DMS53 treated with DMSO at 0.1 percent for 48 hours (cell line): ENCODE results near the gene ADRA2B.

Experiments used
- DNase-seq: peaks from one replicate; lab custom pipeline; 2025; ENCODE audit not compliant: unreplicated experiment; lab: John Stamatoyannopoulos, UW

ADRA2B gene

DNA sequence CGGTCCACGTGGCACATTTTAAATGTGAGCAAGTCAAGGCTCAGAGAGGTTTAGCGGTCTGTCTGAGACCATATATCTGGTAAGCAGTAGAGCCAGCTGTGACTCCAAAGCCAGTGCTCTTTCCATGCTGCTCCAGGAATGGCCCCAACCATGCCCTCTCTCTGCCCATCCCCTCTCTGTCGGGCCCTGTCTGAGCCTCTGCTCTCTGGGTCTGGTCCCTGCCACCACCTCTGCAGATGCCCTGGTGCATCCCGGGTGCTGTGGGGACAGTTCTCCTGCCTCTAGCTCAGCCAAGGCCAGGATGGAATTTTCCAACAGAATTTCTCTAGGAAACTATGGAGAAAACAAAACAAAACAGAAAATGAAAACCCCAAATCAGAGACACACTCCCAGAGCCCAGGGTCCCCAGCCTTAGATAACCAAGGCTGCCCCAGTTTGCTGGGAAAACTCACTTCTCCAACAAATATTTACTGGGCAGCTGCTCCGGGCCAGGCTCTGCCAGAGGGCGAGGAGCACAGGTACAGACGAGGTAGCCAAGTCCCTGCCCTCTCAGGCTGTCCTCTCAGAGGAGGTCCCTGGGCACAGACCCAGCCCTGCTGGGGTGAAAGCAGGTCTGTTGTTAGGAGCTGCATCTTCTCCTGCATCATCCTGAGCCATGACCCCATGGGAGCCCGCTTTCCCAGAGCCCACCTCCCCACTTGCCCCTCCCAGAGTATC lies 9.2 kb downstream of the ADRA2B start:
- no peak for DNase-seq

- no peak for DNase-seq
These were observed 10.2 kb downstream of the ADRA2B start for GRCh38 chr2:96105994-96106715.

DNA sequence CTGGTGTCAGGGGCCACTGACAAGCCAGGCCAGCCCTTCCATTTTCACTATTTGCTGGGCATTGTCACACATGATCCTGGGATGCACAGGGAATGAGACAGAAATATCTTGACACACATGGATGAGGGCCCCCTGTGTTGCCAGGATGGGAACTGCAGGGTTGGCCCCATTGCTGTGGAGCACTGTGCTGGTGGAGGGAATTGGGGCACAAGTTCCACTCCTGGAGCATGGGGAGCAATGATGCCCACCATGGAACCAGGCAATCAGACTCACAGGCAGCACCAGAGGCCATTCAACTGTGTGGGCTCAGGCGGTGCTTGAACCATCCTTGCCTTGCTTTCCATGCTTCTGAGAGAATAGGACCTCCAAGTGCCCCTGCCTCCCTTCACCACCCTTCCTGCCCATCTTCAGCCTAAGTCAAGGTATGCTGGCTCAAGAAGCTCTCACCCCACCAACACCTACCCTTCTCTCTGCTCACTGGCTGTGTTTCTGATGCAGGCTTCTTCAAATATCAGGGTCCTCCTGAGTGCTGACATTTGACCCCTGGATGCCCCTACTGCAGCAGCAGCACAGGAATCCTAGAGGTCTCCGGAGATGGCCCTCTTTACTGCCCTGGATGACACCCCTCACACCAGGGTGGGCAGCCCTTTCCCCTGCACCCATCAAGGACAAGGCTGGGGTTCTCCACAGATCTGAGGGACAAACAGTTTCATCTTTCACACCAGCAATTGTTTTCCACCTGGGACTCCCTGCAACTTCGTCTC lies 11.0 kb downstream of the ADRA2B start:
- no peak for DNase-seq

GRCh38 chr2:96104487-96104861 lies 11.9 kb downstream of the ADRA2B start:
- no peak for DNase-seq

DNA sequence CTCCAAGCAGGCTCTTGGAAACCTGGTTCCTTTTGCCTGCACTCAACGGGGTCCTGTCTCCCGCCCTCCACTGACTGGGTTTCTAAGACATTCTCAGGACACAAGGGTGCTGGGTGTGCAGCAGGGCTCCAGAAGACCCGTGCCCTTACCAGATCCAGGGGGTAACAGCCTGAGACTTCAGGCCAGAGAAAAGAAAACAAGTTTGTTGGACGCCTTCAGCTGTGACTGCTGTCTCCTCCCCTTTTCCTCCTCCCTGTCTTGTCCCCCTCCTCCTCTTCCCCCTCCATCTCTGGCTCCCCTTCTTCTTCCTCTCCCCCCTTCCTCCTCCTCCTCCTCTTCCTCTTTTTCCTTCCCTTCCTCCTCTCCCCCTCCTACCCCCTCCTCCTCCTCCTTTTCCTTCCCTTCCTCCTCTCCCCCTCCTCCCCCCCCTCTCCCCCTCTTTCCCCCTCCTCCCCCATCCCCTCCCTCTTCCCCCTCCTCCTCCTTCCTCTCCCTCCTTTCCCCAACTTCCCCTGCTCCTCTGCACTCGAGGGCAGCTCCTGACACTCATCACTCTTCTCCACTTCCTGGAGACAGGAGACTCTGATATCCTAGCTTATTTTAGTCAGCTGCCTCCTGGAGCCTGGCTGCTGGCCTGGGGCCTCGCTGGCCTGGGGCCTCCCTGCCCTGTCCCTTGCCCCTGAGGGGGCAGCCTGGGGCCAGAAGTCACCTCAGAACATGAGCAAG lies 12.4 kb downstream of the ADRA2B start:
- no peak for DNase-seq

DNA sequence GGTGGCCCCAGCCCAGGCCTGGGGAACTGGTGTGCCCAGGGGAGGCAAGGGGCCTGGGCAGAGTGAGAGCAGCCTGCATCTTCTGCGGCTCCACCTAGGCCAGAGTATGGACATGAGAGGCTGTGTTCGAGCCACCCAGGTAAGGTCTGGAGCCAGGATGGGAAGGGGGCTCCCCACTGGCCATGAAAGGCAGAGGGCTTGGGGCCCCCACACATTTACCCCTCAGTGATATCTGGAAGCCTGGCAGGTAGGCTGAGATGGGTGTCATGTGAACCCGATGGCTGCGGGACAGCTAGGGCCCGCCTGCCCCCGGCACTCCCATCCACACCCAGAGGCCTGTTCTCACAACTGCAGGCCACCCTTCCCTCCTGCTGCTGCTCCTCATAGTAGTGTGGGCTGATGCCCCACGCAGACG lies 13.2 kb downstream of the ADRA2B start:
- DNase-seq: no peak

DNA sequence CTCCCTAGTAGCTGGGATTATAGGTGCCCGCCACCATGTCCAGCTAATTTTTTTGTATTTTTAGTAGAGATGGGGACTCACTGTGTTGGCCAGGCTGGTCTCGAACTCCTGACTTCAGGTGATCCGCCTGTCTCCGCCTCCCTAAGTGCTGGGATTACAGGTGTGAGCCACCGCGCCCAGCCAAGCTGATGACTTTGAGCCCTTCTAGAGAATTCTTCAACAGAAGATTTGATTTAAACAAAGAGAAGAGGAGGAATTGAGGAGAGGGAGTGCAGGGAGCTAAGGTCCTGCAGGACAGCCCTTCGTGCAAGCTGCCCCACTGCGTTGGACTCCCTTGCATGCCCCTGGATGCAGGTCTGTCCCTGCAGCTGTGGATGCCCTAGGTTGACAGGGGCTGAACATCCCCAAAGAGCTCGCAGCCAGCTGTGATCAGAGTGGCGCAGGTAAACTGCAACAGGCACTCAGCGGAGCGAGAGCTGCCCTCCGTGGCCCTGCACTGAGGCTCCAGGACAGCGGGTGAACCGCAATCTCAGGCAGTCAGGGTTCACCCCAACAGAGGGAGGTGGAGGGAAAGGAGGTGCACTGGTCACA lies 13.7 kb downstream of the ADRA2B start:
- DNase-seq: no peak

DNA sequence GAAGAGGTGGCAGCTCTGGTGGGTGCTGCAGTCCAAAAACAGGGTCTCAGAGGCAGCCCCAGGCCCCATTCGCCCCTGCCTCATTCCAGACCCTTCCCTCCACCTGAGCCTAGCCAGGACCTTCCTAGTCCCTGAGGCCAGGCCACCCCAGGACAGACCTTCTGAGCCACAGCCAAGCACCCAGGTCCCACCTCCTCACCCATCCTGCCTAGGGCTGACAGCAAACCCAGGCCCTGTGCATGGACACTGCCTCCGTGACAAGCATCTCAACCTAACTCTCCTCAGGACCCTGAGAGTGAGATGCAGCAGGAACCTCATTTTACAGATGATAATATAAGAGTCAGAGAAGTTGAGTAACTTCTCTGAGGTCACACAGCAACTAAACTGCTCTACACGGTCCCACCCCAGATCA lies 15.5 kb downstream of the ADRA2B start:
- DNase-seq: no peak

DNA sequence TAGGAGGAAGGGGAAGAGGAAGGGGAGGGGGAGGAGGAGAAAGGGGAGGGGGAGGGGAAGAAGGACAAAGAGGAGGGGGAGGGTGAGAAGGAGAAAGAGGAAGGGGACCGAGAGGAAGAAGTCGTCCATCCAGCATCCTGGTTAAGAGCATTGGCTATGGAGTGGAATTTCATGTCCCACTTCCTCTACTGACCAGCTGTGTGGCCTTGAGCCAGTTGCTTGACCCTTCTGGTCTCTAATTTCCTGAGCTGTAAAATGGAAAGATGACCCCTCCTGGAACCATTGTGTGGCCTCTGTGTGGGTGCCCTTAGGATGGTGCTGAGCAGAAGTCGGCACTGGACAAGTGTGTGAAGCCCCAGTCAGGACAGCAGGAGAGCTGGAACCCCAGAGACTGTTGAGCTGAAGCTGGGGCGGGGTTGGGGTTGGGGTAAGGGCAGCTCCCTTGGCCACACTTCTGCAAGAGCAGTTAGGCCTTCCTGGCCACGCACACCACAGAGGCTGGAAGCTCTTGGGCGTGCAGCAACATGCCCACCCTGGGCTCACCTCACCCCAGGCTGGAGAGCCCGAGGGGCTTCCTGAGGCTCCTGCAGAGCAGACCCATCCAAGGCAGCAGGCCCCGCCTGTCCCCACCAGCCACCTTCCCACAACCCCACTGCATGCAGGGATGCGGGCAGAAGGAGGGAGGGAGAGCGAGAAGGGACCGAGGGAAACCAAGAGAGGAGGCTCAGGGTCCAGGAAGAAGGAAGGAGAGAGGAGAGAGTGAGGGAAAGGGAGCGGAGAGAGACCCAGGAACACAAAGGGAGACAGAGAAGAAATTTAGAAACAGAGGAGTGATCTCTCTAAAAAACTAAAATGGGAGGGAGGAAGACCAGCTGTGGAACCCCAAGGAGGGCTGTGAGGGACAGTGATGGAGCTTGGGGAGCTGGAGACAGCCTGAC lies 16.2 kb downstream of the ADRA2B start:
- no peak for DNase-seq

DNA sequence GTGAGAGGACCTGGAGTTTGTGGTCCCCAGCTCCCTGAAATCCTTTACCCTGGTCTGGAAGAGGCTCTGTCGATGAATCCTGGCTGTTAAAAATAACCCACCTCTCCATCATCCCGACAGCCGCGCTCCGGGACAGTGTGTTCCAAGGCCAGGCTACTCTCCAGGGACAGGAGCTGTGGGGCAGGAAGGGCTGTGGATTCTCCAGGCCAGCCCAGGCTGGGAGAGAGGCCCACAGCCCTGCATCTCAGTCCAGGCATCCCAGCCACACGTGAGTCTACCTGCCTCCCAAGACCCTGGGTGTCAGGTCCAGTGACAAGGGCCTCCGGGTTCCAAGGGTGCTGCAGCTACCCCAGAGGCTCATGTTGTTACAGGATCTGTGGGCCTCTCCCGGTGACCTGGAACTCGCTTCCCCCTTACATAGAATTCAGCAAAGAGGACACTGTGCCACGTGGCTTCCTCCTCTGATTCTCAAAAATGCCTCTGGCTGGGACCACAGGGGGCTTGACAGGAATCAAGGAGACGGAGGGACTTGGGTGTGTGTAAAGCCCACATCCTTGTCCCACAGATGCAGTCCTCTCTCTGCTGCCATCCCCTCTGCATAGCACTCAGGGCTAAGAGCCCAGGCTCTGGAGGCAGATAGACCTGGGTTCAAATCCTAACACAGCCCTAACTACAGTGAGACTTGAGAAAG lies 17.3 kb downstream of the ADRA2B start:
- no peak for DNase-seq

GRCh38 chr2:96097951-96098823 lies 18.2 kb downstream of the ADRA2B start:
- DNase-seq: no peak

DNA sequence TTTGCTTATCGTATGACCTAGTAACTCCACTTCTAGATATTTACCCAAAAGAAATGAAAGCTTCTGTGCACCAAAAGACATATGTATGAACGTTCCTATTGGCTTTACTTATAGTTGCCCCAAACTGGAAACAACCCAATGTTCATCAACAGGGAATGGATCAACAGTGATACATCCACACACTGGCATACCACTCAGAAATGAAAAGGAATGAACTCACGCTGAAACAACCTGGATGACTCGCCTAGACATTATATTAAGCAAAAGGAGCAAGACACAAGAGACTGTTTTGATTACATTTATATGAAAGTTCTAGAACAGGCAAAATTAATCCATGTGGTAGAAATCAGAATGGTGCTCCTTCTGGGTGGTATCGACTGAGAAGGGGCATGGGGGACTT lies 18.9 kb downstream of the ADRA2B start:
- DNase-seq: no peak

DNA sequence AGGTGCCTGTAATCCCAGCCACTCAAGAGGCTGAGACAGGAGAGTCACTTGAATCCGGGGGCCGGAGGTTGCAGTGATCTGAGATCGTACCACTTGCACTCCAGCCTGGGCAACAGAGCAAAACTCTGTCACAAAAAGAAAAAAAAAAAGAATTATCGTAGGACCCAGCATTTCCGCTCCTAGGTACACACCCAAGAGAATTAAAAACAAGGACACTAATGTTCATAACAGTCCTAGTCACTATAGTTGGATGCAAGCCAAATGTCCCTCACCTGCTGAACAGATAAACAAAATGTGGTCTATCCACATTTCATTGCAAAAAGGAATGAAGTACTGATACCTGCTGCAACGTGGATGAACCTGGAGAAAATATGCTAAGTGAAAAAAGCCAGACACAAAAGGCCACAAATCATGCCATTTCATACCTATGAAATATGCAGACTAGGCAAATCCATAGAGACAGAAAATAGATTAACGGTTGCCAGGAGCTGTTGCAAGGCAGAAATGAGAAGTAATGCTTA lies 21.2 kb downstream of the ADRA2B start:
- DNase-seq: no peak

- DNase-seq: no peak
These were observed 22.8 kb downstream of the ADRA2B start for GRCh38 chr2:96093528-96093927.

DNA sequence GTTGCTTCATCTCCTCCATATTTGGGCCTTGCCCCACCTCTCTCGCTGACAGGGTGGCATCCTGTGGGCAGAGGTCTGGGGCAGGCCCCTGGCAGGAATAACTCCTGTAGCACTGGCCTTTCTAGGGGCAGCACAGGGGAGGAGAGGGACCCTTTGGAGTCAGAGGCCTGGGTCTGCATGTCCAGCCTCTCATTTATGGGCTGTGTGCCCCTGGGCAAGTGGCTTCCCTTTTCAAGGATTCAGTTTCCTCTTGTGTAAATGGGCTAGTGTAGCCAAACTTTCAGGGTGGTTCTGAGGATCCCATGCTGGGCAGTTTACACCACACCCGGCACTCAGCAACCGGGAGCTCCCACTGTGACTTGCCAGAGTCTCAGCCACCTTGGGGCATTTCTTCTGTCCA lies 23.4 kb downstream of the ADRA2B start:
- no peak for DNase-seq

DNA sequence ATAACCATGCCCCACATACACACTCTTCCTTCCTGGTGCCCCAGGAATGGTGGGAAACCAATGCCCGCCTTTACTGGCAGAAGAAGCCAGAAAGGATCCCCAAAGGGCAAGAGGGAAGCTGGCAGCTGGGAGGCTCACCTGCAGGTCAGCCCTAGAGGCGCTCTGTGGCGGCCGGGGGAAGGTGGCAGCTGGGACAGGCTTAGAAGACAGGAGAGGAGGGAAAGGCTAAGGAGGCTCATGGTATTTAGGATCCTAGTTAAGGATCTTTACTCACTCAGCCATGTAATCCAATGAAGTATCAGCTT lies 23.8 kb downstream of the ADRA2B start:
- no peak for DNase-seq

DNA sequence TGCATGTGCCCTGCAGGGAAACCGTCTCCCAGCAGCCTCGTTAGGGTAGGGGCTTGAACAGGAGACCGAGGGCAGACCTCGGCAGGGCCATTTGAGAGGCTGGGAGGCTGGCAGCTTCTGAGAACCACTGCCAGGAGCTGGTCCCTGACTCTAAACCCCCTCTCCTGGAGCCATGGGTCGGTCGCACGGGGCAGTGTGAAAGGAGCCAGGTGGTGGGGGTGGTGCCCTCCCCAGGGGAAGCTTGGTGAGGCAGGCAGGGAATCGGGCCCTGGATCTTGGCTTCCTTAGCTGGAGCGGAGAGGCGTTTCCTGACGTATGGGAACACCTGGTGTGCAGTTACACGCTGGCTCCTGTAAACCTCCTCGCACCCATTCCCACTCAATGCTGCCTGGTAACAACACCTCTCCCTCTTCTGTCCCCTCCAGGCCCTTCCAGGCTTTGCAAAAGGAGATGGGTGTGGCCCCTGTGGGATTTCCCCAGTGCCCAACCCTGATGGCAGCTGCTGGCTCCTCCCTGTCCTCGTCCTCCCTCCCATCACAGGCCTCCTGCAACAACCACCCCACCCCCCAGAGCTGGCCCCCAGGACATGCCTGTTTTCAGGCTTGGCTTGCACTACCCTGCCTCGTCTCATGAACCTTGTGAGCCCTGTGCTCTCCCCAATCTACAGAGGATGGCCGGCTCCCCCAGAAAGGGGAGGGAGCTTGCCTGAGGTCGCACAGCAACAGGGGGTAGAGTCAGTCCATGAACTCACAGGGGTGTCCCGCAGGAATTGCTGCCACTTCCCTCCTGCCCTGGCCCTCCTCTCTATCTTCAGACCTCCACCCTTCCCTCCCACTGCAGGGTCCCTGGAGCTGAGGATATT lies 24.4 kb downstream of the ADRA2B start:
- DNase-seq: no peak
